Smooth muscle cell (in vitro differentiated cells): ENCODE results near the gene TRIP10. TPM values are rescaled to one million over a fixed set of nuclear protein-coding genes. Genes with fewer than 3 reads are reported as not detected.

Experiments
- DNase-seq: peaks from one replicate; lab custom pipeline; 2025; ENCODE audit not compliant: unreplicated experiment; lab: John Stamatoyannopoulos, UW
- H2AFZ ChIP-seq: fragments of 200-600 bp; sonication (generic); 2 replicates; pipeline ENCODE4 v1.6.0; 2016; ENCODE audit warnings: antibody characterized with exemption, low read depth, mild to moderate bottlenecking
- H3F3A ChIP-seq: fragments of 200-600 bp; sonication (generic); 2 replicates; pipeline ENCODE4 v1.6.0; 2017; ENCODE audit warnings: antibody characterized with exemption, low read depth
- H3K27ac ChIP-seq: fragments of 200-600 bp; sonication (generic); 2 replicates; pipeline ENCODE4 v1.5.1; 2016; ENCODE audit warnings: low read depth, mild to moderate bottlenecking
- H3K27me3 ChIP-seq: fragments of 200-600 bp; sonication (generic); 2 replicates; pipeline ENCODE4 v1.6.1; 2016; ENCODE audit warnings: low read depth, mild to moderate bottlenecking
- H3K36me3 ChIP-seq: fragments of 200-600 bp; sonication (generic); 2 replicates; pipeline ENCODE4 v1.5.1; 2016; ENCODE audit warnings: low read depth
- H3K4me1 ChIP-seq: fragments of 200-600 bp; sonication (generic); 2 replicates; pipeline ENCODE4 v1.5.1; 2016; ENCODE audit warnings: low read depth
- H3K4me2 ChIP-seq: fragments of 200-600 bp; sonication (generic); 2 replicates; pipeline ENCODE4 v1.6.0; 2016; ENCODE audit warnings: mild to moderate bottlenecking
- H3K4me3 ChIP-seq: fragments of 200-600 bp; sonication (generic); 2 replicates; pipeline ENCODE4 v1.5.1; 2016; ENCODE audit warnings: mild to moderate bottlenecking
- H3K79me2 ChIP-seq: fragments of 200-600 bp; sonication (generic); 2 replicates; pipeline ENCODE4 v1.6.0; 2016; ENCODE audit warnings: low read depth, mild to moderate bottlenecking
- H3K9ac ChIP-seq: fragments of 200-600 bp; sonication (generic); 2 replicates; pipeline ENCODE4 v1.6.0; 2016; ENCODE audit warnings: low read depth
- H3K9me3 ChIP-seq: fragments of 200-600 bp; sonication (generic); replicated peaks from 2 replicates; pipeline ENCODE4 v1.5.1; 2016; ENCODE audit warnings: low read depth
- H4K20me1 ChIP-seq: fragments of 200-600 bp; sonication (generic); 2 replicates; pipeline ENCODE4 v1.6.0; 2016; ENCODE audit warnings: low read depth
- CTCF ChIP-seq: fragments of 200-600 bp; sonication (generic); IDR thresholded peaks from 2 replicates; pipeline ENCODE4 v1.5.1; 2017; ENCODE audit warnings: borderline replicate concordance, mild to moderate bottlenecking, antibody characterized with exemption; ENCODE audit not compliant: insufficient read depth, poor library complexity, severe bottlenecking
- WGBS: methylation state at CpG from one replicate; pipeline ENCODE4 v1.1.7; 2016; ENCODE audit warnings: low lambda C conversion rate; 5-methylcytosine and 5-hydroxymethylcytosine counted together
- polyA plus RNA-seq: library from polyadenylated mRNA; unstranded; fragments of >200 nt; fragmentation: Nextera tagmentation; extraction: Ambion mirVana; gene quantifications from 2 replicates; pipeline ENCODE4 v1.2.1, GENCODE V29; 2016
- total RNA-seq: library from RNA; depleted of rRNA; stranded (reverse); fragments of >200 nt; gene quantifications from 2 replicates; pipeline ENCODE4 v1.2.3, GENCODE V29; 2014

TRIP10 gene
- total and polyA plus RNA-seq, 2 experiments from 2014 or later: 55.0 to 67.8 TPM

DNA sequence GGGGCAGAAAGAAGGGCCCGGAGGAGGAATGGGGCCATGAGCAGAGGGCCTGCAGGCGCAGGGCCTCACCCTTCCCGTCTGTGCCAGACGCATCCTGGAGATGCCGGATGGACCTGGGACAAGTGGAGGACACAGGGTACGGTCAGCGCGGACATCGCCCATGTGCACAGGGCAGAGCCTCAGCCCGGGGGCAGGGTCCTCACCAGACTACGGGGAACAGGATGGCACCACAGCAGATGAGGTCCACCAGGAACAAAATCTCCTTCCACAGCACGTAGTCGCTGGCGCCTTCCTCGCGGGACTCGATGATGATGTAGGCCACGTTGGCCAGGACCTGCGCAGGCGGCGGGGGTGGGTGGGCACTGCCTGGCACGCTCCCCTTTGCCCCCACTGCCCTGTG lies 7.7 kb upstream of the TRIP10 start:
- Histone ChIP-seq H2AFZ (no peak overlapping the region), H3K4me1 (peaks cover 8% of the 10 kb centered on the region), H4K20me1 (no peaks in the 10 kb centered on the region), H3F3A (peaks cover 13% of the 10 kb centered on the region), H3K27ac (no peak overlapping the region), H3K4me2 (no peak overlapping the region), H3K36me3 (no peaks in the 10 kb centered on the region), H3K9me3 (no peaks in the 10 kb centered on the region), H3K4me3 (no peak overlapping the region), H3K79me2 (no peaks in the 10 kb centered on the region), H3K27me3 (no peaks in the 10 kb centered on the region), H3K9ac (no peak overlapping the region)
- 91% methylated on average over 21 of the region's 22 CpGs for WGBS
- TF ChIP-seq CTCF: no peak
- DNase-seq: no peak

GRCh38 chr19:6732803-6733337 lies 6.6 kb upstream of the TRIP10 start:
- H3K27me3 ChIP-seq: no peaks in the 10 kb centered on the region
- H3K9ac ChIP-seq: no peak overlapping the region
- DNase-seq: no peak
- no peaks in the 10 kb centered on the region for H3K9me3 ChIP-seq
- no peak overlapping the region for H3K4me2 ChIP-seq
- H3K79me2 ChIP-seq: no peaks in the 10 kb centered on the region
- TF ChIP-seq CTCF: no peak
- no peak overlapping the region for H2AFZ ChIP-seq
- peaks cover 13% of the 10 kb centered on the region for H3F3A ChIP-seq
- no peak overlapping the region for H3K27ac ChIP-seq
- H3K4me1 ChIP-seq: peaks cover 8% of the 10 kb centered on the region
- H3K4me3 ChIP-seq: no peak overlapping the region
- H3K36me3 ChIP-seq: no peaks in the 10 kb centered on the region
- 96% methylated on average over 18 of the region's 21 CpGs for WGBS
- no peaks in the 10 kb centered on the region for H4K20me1 ChIP-seq

DNA sequence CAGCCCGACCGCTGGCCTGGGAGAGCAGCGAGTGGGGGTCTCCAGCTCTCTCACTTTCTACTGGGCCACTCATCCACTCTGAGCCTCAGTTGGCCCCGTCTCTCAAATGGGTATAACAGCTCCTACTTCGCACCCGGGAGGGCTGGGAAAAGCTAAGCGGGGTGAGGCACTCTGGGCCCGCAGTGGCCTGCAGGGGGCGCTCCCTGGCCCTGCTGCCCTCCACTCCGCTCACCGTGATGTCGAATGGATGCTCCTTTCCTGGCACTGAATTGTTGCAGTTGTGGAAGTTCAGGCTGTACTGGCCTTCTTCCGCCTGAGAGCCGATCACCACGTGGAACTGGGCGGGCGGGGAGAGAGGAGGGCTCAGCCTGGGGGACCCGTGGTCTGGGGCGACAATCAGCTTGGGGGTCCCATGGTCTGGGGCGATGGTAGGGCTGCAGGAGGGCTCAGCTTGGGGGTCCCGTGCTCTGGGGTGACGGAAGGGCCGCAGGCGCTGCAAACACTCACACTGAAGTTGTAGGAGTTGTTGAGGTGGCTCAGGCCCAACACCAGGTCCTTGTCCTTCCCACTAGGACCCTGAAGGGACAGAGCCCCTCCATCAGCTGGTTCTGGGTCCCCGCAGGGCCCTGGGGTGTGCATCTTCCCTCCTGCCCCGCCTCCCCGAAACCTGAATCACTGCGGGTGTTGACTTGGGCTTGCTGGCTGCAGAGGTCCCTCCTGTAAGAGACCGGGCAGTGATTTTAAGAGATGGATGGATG lies 6.0 kb upstream of the TRIP10 start:
- peaks cover 19% of the 10 kb centered on the region for H3F3A ChIP-seq
- no peak overlapping the region for H3K4me3 ChIP-seq
- H3K27ac ChIP-seq: no peak overlapping the region
- no peaks in the 10 kb centered on the region for H3K9me3 ChIP-seq
- no peaks in the 10 kb centered on the region for H3K79me2 ChIP-seq
- no peak for DNase-seq
- peak; percentile 31 for TF ChIP-seq CTCF
- peaks cover 14% of the 10 kb centered on the region for H3K4me1 ChIP-seq
- H3K4me2 ChIP-seq: no peak overlapping the region
- H3K9ac ChIP-seq: no peak overlapping the region
- H4K20me1 ChIP-seq: no peaks in the 10 kb centered on the region
- 92% methylated on average over 27 of the region's 29 CpGs for whole genome bisulfite sequencing
- H2AFZ ChIP-seq: no peak overlapping the region
- H3K27me3 ChIP-seq: no peaks in the 10 kb centered on the region
- no peaks in the 10 kb centered on the region for H3K36me3 ChIP-seq
